SU-DHL-6 (cell line): ENCODE measurements around the gene CAMSAP1.

ENCODE experiments used
- H2AFZ ChIP-seq: fragments of 200-600 bp; sonication (generic); 2 replicates; pipeline ENCODE4 v1.6.1; 2014; ENCODE audit warnings: low read depth, mild to moderate bottlenecking, moderate library complexity, mixed read lengths, antibody characterized with exemption, low read length; ENCODE audit not compliant: severe bottlenecking
- H3F3A ChIP-seq: fragments of 200-600 bp; shearing (Covaris generic); 2 replicates; pipeline ENCODE4 v1.6.0; 2016; ENCODE audit warnings: antibody characterized with exemption, mild to moderate bottlenecking; ENCODE audit not compliant: insufficient read depth
- H3K27ac ChIP-seq: fragments of 200-600 bp; sonication (generic); 2 replicates; pipeline ENCODE4 v1.5.1; 2016; ENCODE audit warnings: low read depth, mild to moderate bottlenecking, low read length, moderate library complexity, mixed read lengths
- H3K27me3 ChIP-seq: fragments of 200-600 bp; sonication (generic), shearing (Covaris generic); 2 replicates; pipeline ENCODE4 v1.6.0; 2014; ENCODE audit warnings: mild to moderate bottlenecking, low read length
- H3K36me3 ChIP-seq: fragments of 200-600 bp; sonication (generic); 2 replicates; pipeline ENCODE4 v1.6.1; 2014; ENCODE audit warnings: mild to moderate bottlenecking, low read length, mixed read lengths
- H3K4me2 ChIP-seq: fragments of 300-600, 200-600 bp; shearing (Covaris generic), sonication (generic); 2 replicates; pipeline ENCODE4 v1.6.0; 2014; ENCODE audit warnings: low read length, low read depth, mild to moderate bottlenecking; ENCODE audit not compliant: poor library complexity, severe bottlenecking
- H3K4me3 ChIP-seq: fragments of 200-600 bp; sonication (generic); 2 replicates; pipeline ENCODE4 v1.5.1; 2014; ENCODE audit warnings: antibody characterized with exemption, low read length, mild to moderate bottlenecking, mixed read lengths; ENCODE audit not compliant: insufficient read depth, poor library complexity, severe bottlenecking
- H3K79me2 ChIP-seq: fragments of 200-600 bp; sonication (generic); 2 replicates; pipeline ENCODE4 v1.6.1; 2014; ENCODE audit warnings: mild to moderate bottlenecking, low read length, moderate library complexity; ENCODE audit not compliant: insufficient read depth
- H3K9ac ChIP-seq: fragments of 200-600 bp; sonication (generic); 2 replicates; pipeline ENCODE4 v1.7.0; 2014; ENCODE audit warnings: mild to moderate bottlenecking, low read length
- H3K9me2 ChIP-seq: fragments of 200-600 bp; sonication (generic); replicated peaks from 2 replicates; pipeline ENCODE4 v1.6.1; 2014; ENCODE audit warnings: low read length; ENCODE audit not compliant: insufficient read depth
- H3K9me3 ChIP-seq: fragments of 200-600 bp; sonication (generic); 2 replicates; pipeline ENCODE4 v1.6.1; 2014; ENCODE audit warnings: low read length, mixed read lengths; ENCODE audit not compliant: insufficient read depth
- H4K20me1 ChIP-seq: fragments of 200-600 bp; sonication (generic); 2 replicates; pipeline ENCODE4 v1.6.1; 2014; ENCODE audit warnings: low read depth, mild to moderate bottlenecking, antibody characterized with exemption, low read length, moderate library complexity, mixed read lengths
- CTCF ChIP-seq: fragments of 200-600 bp; sonication (generic); IDR thresholded peaks from one replicate; pipeline ENCODE4 v1.5.1; 2017; ENCODE audit warnings: antibody characterized with exemption, mild to moderate bottlenecking, low read length, moderate library complexity; ENCODE audit not compliant: insufficient read depth, poor library complexity, severe bottlenecking
- EZH2phosphoT487 ChIP-seq: fragments of 200-600 bp; sonication (generic), shearing (Covaris generic); conservative IDR thresholded peaks from 2 replicates; pipeline ENCODE4 v1.6.1; 2018; ENCODE audit warnings: mild to moderate bottlenecking, antibody characterized with exemption, low read length, moderate library complexity, mixed read lengths

Gene CAMSAP1

DNA sequence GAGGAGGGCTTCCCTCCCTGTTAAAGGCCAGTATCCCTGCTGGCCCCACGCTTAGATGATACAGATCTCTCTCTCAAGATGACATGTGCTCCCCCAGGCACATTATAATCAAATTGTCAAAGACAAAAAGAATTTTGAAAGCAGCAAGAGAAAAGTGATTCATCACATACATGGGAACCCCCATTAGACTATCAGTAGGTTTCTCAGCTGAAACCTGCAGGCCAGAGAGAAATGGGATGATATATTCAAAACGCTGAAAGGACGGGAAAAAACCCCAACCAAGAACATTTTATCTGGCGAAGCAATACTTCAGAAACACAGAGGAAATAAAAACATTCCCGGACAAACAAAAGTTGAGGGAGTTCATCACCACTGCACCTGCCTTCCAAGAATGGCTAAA, 78.7 kb downstream of the CAMSAP1 start:
- no peak overlapping the region for H3K27ac ChIP-seq
- H3K4me2 ChIP-seq = no peak overlapping the region
- H3K9ac ChIP-seq = no peak overlapping the region
- H3F3A ChIP-seq = no peaks in the 10 kb centered on the region
- H3K79me2 ChIP-seq = no peaks in the 10 kb centered on the region; the same call in 1 of the 2 replicates
- no peak overlapping the region for H2AFZ ChIP-seq
- H3K36me3 ChIP-seq = peaks cover 3% of the 10 kb centered on the region; the same call in 1 of the 2 replicates
- no peaks in the 10 kb centered on the region for H3K9me3 ChIP-seq
- H3K27me3 ChIP-seq = no peaks in the 10 kb centered on the region
- no peaks in the 10 kb centered on the region for H3K9me2 ChIP-seq
- H4K20me1 ChIP-seq = peaks cover 3% of the 10 kb centered on the region; the same call in 1 of the 2 replicates
- TF ChIP-seq CTCF (no peak), EZH2phosphoT487 (no peak)
- H3K4me3 ChIP-seq = no peak overlapping the region

DNA sequence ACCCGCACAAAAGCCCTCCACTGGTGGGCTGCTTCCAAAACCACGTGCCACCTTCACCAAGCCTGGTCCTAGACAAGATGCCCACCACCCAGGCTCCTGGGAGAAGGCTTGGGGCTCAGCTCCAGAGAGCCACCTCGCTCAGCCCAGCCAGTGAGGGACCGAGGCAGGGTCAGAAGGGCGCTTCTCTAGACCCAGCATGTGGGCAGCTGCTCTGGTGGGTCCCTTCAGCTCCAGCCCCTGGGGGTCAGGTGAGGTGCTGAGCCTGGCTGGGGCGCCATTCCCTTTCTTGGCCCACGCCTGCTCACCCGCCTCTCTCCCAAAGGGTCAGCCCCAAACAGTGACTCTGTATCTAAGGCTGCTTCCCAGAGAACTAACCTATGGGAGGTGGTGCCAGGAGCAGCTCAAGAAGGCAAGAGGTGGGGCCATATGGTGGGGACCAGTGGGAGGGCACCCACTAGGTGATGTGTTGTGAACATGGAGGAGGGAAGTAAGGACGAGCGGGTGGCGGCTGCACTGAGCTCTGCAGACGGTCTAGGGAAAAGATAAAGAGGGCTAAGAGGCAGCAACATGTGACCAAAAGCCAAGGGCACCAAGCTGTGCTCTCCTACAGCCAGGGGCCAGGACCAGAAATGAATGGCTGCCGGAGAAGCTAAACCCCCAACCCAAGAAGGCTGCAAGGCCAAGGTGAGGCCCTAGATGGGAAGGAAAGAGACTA, 79.3 kb downstream of the CAMSAP1 start:
- Histone ChIP-seq H3K79me2 (no peaks in the 10 kb centered on the region; the same call in 1 of the 2 replicates), H3K9me2 (no peaks in the 10 kb centered on the region), H3K4me2 (no peak overlapping the region), H3K9me3 (no peaks in the 10 kb centered on the region), H3K27me3 (no peaks in the 10 kb centered on the region), H3K9ac (no peak overlapping the region), H3K27ac (no peak overlapping the region), H3F3A (no peaks in the 10 kb centered on the region), H3K36me3 (peaks cover 3% of the 10 kb centered on the region; the same call in 1 of the 2 replicates), H4K20me1 (peaks cover 3% of the 10 kb centered on the region; the same call in 1 of the 2 replicates), H2AFZ (no peak overlapping the region), H3K4me3 (no peak overlapping the region)
- no peak for TF ChIP-seq CTCF
- TF ChIP-seq EZH2phosphoT487 = no peak

DNA sequence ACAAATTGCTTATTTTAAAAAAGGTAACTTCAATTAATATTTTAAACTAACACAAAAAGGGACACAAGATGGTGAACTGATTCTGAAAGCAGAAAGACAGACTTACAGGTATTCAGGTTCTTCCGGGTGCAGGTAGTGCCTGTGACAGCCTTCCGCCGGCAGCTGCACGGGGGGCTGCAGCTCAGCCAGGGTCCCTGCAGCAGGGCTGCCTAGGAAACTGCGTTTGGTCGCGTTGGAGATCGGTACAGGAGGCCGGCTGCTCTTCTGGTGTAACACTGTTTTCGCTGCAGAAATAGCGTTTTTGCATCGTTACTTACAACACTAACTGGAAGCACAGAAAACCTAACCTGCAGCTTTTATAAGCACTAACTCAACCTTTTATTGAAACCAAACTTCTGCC, 80.0 kb downstream of the CAMSAP1 start:
- H3K9me2 ChIP-seq = no peaks in the 10 kb centered on the region
- peaks cover 3% of the 10 kb centered on the region; the same call in 1 of the 2 replicates for H4K20me1 ChIP-seq
- H3K9me3 ChIP-seq = no peaks in the 10 kb centered on the region
- H3K36me3 ChIP-seq = peaks cover 3% of the 10 kb centered on the region; the same call in 1 of the 2 replicates
- H3K4me2 ChIP-seq = no peak overlapping the region
- TF ChIP-seq EZH2phosphoT487 (no peak), CTCF (no peak)
- no peak overlapping the region for H2AFZ ChIP-seq
- H3K27ac ChIP-seq = no peak overlapping the region
- no peaks in the 10 kb centered on the region; the same call in 1 of the 2 replicates for H3K79me2 ChIP-seq
- H3K9ac ChIP-seq = no peak overlapping the region
- H3K4me3 ChIP-seq = no peak overlapping the region
- no peaks in the 10 kb centered on the region for H3F3A ChIP-seq
- no peaks in the 10 kb centered on the region for H3K27me3 ChIP-seq
